GM19397 (cell line): ENCODE data around the gene FOXRED2.
"Not testable (repeated sequence)": the region's sequence is repeated elsewhere in the genome, so short reads cannot be mapped to it uniquely, and the experiment has no call there.

Experiments used
- ATAC-seq: cut with Tn5 transposase; IDR thresholded peaks from one replicate; pipeline ENCODE4 v1.9.1; 2021; ENCODE audit warnings: mild to moderate bottlenecking, moderate library complexity; ENCODE audit not compliant: unreplicated experiment

Gene FOXRED2

DNA sequence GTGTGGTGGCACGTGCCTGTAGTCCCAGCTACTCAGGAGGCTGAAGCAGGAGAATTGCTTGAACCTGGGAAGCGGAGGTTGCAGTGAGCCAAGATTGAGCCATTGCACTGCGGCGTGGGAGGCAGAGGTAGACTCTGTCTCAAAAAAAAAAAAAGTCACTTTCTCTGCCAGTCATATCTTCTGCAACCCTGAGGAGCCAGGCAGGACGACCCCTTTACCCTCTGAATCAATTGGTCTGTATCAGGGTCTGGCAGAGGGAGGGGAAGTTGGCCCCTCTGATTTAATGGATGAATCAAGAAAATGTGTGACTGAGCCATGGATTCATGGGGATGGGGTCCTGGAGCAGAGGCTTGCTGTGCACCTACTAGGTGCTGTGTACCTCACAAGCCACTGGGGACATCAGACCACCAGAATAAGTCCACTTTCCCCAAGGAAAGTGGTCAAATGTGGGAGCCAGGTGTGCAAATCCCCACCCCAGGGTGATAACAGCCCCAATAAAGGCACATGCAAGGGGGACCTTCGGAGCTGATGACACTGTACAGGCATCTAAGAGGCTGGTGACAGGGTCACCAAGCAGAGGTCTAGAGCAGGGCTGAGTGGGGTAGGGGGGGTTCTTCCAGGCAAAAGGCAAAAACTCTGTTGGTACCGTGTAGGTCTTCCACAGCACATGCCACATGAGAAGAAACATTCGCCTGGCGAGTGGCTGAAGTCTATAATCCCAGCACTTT lies 54.4 kb downstream of the FOXRED2 start:
- ATAC-seq, result no peak

DNA sequence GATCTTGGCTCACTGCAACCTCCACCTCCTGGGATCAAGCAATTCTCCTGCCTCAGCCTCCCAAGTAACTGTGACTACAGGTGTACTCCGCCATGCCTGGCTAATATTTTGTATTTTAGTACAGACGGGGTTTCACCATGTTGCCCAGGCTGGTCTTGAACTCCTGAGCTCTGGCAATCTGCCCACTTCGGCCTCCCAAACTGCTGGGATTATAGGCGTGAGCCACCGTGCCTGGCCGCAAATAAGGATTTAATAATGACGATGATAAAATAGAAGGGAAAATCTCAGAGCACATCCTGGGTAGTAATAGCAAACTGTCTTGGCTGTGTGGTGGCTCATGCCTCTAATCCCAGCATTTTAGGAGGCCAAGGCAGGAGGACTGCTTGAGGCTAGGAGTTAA lies 55.9 kb downstream of the FOXRED2 start:
- ATAC-seq, result not testable (repeated sequence)

DNA sequence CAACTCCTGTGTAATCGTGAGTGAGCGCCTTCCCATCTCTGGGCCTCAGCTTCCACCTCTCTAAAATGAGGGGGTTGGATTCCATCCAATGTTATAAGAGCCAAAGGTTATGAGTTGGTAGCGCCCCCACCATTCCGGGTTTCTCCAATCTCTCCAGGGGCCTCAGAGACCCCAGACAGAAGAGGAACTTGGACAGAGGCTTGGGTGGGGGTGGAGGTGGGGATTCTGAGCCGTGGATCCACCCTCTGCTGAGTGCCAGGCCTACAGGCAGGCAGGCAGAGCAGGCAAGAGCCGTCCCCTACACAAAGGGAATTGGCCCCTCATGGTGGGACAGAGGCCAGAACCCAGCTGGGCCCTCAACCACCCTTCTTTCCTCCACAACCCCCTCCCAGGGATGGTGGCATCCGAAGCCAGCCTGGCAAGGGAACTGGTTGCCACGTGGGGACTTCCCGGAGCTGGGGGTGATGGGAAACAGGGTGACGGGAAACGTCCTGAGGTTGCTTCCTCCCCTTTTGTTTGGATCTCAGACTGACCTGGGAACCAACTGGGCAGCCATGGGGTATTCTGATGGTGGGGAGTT lies 57.2 kb downstream of the FOXRED2 start:
- ATAC-seq, result no peak

DNA sequence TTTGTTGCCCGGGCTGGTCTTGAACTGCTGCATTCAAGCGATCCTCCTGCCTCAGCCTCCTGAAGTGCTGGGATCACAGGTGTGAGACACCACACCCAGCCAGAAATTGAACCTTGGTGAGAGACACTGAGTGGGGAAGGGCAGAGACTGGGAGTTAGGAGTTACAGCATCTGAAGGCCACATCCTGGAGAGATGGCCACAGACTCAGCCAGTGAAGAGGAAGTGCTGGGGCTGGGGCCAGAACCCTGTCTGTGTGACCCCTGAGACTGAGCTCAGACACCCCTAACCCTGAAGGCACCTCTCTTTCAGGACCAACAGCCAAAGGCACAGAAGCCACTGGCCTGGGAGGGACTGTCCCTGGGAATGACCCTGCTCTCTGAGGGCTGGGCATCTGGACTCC lies 59.2 kb downstream of the FOXRED2 start:
- no peak for ATAC-seq

DNA sequence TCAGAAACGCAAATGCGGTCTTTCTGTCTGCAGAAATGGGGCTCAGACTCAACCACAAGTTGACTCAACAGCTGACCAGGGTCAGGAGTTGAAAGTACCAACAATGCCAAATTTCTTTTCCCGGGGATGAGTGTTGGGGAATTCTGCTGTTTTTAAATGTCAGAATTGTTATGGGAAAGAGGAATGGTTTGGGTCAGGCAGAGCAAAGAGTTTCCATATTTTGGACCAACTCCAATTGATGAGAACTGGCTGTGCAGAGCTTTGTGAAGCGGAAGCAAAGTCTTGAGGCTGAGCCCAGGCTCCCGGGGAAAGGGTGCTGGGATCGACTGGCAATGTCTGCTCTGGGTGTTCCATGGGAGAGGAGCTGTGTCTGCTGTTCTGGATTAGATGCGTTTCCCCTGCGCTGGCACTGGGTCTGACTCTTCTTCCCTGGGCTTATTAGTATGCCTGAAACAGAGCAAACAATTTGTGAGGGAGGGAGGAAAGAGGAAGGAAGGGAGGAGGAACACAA lies 61.6 kb downstream of the FOXRED2 start:
- ATAC-seq, result no peak

DNA sequence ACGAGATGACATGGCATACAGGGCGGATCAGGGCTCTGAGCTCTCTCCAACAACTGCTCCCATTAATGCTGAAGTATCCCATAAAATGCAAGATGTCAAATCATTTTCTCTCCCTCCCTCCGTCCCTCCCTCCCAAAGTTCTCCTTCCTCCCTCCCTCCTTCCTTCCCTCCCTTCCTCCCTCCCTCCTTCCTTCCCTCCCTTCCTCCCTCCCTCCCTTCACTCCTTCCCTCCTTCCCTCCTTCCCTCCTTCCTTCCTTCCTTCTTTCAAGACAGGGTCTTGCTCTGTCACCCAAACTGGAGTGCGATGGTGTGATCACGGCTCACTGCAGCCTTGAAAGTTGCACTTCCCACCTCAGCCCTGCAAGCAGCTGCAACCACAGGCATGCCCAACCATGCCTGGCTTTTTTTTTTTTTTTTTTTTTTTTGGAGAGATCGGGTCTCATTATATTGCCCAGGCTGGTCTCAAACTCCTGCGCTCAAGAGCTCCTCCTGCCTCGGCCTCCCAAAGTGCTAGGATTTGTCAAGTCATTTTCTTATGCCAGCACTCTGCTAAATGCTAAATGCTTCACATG lies 63.6 kb downstream of the FOXRED2 start:
- ATAC-seq, result no peak

DNA sequence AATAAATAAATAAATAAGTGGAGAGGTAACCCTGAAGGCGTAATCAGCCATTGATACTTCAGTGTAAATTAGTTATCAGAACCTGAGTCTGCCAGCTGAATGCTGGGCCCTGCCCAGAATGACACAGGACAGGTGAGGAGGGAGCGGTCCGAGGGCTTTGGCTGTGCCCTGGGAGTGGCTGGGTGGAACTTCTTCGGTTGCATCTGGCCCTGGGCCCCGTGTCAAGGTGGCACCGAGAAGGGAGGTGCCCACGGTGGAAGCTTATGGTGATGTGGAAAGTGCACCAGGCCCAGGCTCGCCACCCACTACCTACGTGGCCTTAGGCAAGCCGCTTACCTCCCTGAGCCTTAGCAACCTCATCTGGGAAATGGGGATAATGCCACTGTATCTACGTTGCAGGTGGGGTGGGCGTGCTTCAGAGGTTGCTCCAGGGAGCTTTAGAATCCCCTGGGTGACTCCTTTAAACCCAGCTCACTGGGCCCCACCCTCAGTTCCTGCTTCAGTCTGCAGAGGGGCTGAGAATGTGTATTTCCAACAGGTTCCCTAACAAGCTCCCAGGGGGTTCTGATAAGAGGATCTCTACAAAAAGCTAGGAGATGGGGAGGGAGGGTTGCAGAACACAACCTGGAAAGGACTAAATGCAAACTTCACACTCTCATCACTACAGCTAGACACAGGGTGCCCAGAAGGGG lies 64.2 kb downstream of the FOXRED2 start:
- ATAC-seq, result no peak

DNA sequence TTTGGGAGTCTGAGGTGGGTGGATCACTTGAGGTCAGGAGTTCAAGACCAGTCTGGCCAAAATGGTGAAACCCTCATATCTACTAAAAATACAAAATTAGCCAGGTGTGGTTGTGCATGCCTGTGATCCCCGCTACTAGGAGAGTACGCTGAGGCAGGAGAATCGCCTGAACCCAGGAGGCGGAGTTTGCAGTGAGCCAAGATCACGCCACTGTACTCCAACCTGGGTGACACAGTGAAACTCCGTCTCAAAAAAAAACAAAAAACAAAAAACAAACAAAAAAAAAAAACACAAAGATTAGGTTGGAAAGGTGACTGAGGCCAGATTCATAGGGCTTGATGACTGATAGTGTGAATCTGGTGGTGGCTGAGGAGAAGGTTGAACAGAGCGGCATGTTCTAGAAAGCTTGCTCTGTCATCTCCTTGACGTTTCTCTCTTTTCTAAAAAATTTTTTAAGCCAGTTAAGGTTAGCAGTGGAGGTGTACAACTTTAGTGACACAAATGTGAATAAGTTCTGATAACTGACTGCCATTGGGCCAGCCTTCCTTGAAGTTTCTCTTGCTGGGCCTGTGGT lies 66.3 kb downstream of the FOXRED2 start:
- no peak for ATAC-seq

DNA sequence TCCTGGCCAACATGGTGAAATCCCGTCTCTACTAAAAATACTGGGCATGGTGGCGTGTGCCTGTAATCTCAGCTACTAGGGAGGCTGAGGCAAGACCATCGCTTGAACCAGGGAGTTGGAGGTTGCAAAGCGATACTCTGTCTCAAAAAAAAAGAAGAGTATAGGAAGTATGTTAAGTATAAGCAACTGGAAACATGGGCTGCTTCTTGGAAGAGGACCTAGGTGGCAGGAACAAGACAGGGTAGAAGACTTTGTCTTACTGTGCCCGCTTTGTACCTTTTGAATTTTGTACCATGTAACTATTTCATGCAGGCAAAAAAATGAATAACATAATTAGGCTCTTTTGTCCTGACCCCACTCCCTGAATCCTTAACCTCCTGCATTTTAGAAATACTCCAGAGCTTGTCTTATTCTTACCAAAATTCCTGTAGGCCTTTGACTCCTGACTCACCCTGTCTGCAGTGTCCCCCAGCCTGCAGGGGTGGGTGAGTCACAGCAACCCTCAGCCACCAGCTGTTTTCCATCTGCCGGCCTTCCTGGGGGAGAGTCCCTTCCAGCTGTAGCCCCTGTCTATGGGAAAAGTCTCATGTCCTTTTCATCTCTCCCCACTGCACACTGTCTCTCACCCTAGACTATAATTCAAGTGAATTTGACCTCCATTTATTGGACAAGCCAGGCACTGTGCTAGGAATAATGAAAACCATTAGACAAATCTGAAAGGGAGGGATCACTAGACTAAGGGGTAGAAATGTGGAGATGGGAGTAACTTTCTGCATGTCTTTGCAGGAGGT lies 67.2 kb downstream of the FOXRED2 start:
- no peak for ATAC-seq
